ENCODE measurements around the gene CNN2.

Gene CNN2

GRCh38 chr19:1025960-1026782 is at the start of gene CNN2:
TSS of gene CNN2 (plus strand) at chr19:1026608. CDS start at chr19:1026662, 54 bp downstream.
- DNase-seq (ENCODE audit: low read depth in 1 of 2, low spot score in 1 of 2): peak; percentile 44 to 58

DNA sequence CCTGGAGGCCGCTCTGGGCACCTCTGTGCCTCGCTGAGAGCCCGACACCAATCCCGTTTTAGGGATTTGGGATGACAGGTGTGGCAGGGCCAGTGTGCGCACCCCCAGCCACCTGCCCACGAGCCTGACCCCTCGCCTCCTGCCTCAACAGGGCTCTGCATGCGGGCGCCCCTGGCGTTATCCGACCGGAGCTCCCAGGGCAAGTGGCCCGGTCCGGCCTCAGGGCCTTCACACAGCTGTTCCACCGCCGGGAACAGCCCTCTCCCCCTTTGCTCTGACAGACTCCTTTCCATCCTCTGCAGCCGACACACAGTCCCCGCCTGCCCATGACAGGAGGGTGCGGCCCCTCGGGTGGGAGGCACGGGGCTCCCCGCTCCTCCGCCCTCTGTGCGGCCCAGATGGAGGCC is 49.3 kb upstream of the CNN2 start:
- DNase-seq (ENCODE audit: low read depth in 1 of 2, low spot score in 1 of 2): no peak

DNA sequence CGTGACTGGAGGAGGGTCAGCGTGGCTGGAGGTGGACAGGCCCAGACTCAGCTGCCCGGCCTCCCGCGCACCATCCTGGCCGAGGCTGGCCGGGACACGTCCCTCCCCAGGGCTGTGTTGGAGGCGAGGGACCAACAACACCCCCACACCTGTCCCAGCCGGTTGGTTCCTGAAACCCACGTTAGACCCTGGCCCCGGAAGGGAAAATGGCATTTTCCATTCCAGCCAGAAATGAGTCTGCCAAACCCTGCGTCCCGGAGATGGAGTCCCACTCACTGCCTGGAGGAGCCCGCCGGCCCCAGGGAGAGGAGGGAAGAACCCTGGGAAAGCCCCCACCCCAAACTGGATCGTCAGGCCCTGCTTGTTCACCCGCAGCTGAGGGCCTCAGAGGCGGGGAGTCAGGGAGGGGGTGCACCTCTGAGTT is 47.1 kb upstream of the CNN2 start:
- no peak for DNase-seq (ENCODE audit: low read depth in 1 of 2, low spot score in 1 of 2)

DNA sequence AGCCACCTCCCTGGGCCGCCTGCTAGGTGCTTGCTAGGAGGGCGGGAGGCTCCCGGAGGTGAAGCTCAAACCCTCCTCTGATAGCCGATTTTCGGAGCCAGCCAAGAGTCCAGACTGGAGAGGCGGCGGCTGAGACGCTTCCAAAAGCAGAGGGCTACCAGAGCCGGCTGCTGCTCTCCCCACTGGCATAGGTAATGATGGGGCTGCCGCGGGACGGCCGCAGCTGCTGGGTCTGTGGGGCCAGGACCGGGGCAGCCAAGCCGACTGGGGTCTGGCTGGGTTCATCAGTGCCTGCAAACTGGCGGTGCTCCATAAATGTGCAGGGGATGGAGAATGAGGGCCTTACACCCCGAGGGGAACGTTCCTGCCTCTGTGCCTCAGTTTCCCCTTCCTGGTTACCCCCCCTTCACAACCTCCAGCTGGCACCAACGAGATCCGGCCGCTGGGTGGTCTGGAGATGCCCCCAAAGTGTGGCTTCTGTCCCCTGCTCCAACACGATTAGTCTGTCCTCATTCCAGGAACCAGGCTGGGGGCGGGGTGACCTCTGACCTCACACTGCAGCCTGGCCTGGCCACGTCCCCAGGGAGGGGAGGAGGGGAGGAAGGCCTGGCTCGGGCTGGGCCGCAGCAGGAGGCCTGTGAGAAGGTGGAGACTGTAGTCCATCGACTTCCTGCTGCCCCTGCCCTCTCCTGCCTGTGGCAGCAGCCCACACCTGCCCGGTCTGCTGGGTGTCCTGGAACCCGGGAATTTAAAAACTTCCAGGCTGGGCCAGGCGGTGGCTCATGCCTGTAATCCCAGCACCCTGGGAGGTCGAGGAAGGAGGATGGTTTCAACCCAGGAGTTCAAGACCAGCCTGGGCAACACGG is 46.0 kb upstream of the CNN2 start:
- no peak for DNase-seq (ENCODE audit: low read depth in 1 of 2, low spot score in 1 of 2)

- DNase-seq (ENCODE audit: low read depth in 1 of 2, low spot score in 1 of 2): peak; percentile 55 to 76
These were observed 43.7 kb upstream of the CNN2 start for GRCh38 chr19:982567-983170.

DNA sequence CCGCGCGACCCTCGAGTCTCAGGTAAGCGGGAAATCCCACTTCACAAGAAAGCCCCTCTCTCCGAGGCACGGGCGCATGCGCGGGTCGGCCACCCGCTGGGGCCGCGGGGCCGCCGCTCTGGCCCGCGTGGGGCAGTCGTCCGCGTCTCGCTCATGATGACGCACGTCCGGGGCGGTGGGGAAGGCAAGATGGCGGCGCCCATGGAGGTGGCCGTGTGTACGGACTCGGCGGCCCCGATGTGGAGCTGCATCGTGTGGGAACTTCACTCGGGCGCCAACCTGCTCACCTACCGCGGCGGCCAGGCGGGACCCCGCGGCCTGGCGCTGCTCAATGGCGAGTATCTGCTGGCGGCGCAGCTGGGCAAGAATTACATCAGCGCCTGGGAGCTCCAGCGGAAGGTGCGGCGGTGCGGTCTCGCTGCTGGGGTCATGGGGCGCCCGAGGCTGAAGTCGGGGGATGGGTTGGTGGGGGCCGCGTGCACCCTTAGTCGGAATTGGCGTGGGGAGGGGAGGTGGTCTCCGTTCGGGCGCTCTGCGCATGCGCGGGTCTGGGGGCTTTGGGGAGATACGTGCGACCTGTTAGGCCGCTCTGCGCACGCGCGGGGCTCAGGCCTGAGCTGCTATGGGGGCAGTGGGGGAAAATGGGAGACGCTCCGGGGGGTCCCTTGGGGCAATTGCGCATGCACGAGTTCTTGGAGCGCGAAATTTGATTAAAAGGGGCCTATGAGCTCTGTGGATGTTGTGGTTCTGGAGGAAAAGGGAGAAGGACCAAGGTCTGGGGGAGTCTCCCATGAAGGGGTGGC is 42.0 kb upstream of the CNN2 start, which contains the start of gene WDR18:
Gene WDR18 (plus strand): TSS at position 181 of the 803 bp plus-strand sequence. CDS start 9 bp downstream, at position 190.
- DNase-seq (ENCODE audit: low read depth in 1 of 2, low spot score in 1 of 2): peak; percentile 73 to 87

DNA sequence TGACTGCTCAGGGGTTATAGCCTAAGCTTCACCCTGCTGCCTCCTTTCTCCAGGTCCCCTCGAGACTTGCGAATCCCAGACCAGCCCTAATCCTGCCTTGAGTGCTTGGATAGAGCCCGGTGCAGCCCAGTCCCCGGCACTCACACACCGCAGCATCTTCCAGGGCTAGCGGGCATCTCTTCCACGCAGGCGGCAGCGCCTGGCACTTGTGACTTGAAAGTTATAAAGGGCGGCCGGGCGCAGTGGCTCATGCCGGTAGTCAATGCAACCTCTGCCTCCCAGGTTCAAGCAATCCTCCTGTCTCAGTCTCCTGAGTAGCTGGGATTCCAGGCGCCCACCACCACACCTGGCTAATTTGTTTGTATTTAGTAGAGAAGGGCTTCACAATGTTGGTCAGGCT is 40.3 kb upstream of the CNN2 start:
- DNase-seq (ENCODE audit: low read depth in 1 of 2, low spot score in 1 of 2): no peak

DNA sequence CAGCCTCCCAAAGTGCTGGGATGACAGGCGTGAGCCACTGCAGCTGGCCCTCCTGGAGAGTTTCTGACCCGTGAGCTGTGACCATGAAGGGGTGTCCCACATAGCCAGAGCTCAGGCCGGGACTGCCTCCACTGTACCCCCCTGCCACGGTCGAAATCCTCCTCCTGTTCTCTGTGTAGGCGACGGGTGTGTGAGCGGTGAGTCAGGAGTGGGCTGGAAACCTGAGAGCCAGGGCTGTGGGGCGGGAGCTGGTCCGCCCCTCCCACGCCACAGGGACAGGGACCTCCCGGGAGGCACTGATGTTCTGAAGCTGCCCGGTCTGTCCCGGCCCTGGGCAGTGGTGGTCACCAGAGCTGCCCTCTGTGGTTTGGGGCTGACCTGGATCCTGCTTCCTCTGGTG is 38.3 kb upstream of the CNN2 start:
- DNase-seq (ENCODE audit: low read depth in 1 of 2, low spot score in 1 of 2): no peak

GRCh38 chr19:988510-988909 is 37.9 kb upstream of the CNN2 start:
- DNase-seq (ENCODE audit: low read depth in 1 of 2, low spot score in 1 of 2): no peak

DNA sequence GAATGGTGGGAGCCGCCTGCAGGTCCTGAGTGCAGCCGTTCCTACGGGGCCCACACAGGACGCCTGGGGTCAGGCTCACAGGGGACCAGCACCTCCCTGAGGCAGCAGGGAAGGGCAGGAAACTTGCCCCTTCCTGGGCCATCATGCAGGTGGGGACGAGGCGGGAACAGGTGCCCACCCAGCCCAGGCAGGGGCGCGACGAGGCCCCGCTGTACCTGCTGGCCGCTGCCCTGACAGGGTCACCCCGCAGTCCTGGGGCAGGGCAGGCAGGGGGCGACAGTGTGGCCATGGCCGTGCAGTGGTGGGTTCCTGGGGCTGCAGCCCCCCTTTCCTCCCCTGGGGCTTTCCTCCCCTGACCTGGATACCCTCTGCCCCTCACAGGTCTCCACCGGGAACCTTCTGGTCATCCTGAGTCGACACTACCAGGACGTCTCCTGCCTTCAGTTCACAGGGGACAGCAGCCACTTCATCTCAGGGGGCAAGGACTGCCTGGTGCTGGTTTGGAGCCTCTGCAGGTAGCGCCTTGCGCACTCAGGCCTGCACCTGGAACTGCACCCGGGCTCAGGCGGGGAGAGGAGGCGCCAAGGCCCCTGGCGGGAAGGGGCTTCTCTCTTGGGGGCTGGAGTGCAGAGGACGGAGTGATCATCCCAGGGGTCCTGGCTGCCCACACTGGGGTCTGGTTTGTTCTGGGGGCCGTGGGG is 36.9 kb upstream of the CNN2 start:
- DNase-seq (ENCODE audit: low read depth in 1 of 2, low spot score in 1 of 2): no peak

GRCh38 chr19:990119-990571 is 36.3 kb upstream of the CNN2 start:
- no peak for DNase-seq (ENCODE audit: low read depth in 1 of 2, low spot score in 1 of 2)

GRCh38 chr19:990746-991145 is 35.7 kb upstream of the CNN2 start:
- DNase-seq (ENCODE audit: low read depth in 1 of 2, low spot score in 1 of 2): no peak

DNA sequence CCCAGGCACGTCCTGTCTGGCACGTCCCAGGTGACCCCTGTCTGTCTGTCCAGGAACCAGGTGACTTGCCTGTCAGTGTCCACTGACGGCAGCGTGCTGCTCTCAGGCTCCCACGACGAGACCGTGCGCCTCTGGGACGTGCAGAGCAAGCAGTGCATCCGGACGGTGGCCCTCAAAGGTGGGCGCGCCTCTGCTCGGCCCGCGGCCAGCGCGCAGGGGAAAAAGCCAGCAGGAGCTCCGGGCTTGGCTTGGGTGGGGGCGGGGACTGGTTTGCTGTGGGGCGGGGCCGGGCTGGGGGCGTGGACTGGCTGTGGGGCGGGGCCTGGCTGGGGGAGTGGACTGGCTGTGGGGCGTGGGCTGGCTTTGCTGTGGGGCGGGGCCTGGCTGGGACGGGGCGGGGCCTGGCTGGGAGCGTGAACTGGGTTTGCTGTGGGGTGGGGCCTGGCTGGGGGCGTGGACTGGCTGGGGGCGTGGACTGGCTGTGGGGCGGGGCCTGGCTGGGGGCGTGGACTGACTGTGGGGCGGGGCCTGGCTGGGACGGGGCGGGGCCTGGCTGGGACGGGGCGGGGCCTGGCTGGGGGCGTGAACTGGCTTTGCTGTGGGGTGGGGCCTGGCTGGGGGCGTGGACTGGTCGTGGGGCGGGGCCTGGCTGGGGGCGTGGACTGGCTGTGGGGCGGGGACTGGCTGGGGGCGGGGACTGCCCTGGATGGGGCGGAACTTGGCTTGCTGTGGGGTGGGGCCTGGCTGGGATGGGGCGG is 35.1 kb upstream of the CNN2 start:
- DNase-seq (ENCODE audit: low read depth in 1 of 2, low spot score in 1 of 2): peak; percentile 17 to 48

- no peak for DNase-seq (ENCODE audit: low read depth in 1 of 2, low spot score in 1 of 2)
These were observed 34.3 kb upstream of the CNN2 start for GRCh38 chr19:991932-992669.

DNA sequence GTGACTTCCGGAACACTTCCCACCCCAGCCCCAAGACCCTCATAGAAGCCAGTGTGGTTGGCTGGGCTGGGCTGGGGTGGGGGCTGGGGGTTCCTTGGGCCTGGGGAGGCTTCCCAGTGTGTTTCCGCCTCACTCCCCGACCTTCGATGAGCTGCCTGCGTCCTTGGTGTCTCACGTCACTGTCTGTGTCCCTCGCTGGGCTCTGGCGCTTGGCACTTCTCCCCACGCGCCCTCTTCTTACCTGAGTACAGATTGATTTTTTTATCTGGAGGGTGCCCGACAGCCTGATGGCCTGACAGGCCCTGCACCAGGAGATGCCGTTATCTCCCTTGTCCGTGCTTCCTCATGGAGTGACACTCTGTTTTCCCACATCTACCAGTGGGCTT is 33.7 kb upstream of the CNN2 start:
- DNase-seq (ENCODE audit: low read depth in 1 of 2, low spot score in 1 of 2): no peak

- DNase-seq (ENCODE audit: low read depth in 1 of 2, low spot score in 1 of 2): no peak
These were observed 33.0 kb upstream of the CNN2 start for GRCh38 chr19:993361-993830.

DNA sequence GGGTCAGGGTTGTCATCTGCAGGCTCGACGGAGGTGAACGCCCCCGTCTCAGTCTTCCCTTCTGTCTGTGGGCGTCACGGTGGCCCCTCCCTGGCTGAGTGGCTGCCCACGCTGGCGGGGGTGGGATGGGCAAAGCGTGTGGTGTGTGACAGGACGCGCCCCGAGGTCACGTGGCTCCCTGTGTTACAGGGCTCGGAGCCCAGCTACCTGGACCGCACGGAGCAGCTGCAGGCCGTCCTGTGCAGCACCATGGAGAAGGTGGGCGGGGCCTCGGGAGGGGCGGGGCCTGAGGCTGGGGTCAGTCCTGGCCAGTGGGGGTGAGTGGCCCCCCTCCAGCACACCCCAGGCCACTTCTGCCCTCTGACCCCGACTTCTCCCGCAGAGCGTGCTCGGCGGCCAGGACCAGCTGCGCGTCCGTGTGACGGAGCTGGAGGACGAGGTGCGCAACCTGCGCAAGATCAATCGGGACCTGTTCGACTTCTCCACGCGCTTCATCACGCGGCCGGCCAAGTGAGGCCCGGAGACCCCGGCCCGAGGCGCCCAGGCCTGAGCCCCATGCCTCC is 32.5 kb upstream of the CNN2 start:
- no peak for DNase-seq (ENCODE audit: low read depth in 1 of 2, low spot score in 1 of 2)

DNA sequence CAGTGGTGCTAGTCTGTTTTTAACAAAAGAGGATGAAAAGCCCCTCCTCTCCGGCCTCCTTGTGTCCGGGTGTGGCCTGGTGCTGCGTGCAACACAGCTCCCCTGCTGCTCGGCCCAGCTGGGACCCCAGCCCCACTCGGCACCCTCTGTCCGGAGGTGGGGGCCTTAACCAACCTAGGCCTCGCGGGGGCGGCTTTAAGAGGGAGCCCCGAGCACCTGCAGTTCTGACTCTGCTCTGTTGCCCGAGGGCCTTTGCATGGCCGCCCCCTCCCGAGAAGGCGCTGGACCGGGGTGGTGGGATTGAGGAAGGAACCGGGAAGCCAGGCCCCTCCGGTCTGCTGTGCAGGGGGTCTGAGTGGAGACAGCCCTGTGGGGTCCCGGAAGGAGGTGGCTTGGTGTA is 31.9 kb upstream of the CNN2 start:
- DNase-seq (ENCODE audit: low read depth in 1 of 2, low spot score in 1 of 2): no peak

All from stimulated activated CD4-positive, alpha-beta T cell treated with anti-CD3 and anti-CD28 coated beads, Interleukin-15, amount 100 ng/mL, for 1 hour (primary cell).